ENCODE measurements around the gene PCDHGA8.
"Not testable (repeated sequence)": the region's sequence is repeated elsewhere in the genome, so short reads cannot be mapped to it uniquely, and the experiment has no call there.

The PCDHGA8 gene

DNA sequence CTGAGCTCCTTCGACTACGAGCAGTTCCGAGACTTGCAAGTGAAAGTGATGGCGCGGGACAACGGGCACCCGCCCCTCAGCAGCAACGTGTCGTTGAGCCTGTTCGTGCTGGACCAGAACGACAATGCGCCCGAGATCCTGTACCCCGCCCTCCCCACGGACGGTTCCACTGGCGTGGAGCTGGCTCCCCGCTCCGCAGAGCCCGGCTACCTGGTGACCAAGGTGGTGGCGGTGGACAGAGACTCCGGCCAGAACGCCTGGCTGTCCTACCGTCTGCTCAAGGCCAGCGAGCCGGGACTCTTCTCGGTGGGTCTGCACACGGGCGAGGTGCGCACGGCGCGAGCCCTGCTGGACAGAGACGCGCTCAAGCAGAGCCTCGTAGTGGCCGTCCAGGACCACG, 39.9 kb downstream of the PCDHGA8 start:
- not testable (repeated sequence) for DNase-seq (ENCODE audit: low read depth, low spot score)

GRCh38 chr5:141432726-141433125, 40.3 kb downstream of the PCDHGA8 start:
- not testable (repeated sequence) for DNase-seq (ENCODE audit: low read depth, low spot score)

- DNase-seq (ENCODE audit: low read depth, low spot score) = no peak
Observed at GRCh38 chr5:141434006-141434405, 41.6 kb downstream of the PCDHGA8 start.

DNA sequence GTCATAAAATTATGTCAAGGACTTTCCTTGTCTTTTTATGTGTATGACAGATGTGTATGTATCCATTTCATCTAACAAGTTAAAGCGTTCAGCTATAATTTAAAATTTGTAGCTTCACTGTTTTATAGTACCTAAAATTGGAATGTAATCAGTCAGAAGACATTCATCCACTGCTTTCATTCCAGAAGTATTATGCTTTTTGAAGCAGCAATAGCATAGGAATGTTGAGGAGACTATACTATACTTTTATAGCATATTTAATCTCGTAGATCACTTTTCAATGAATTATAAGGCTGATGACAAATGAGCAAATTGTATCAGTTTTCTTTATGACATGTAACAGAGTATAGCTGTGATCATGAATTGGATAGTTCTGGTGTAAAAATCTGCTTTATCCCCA, 44.8 kb downstream of the PCDHGA8 start:
- DNase-seq (ENCODE audit: low read depth, low spot score) = no peak

DNA sequence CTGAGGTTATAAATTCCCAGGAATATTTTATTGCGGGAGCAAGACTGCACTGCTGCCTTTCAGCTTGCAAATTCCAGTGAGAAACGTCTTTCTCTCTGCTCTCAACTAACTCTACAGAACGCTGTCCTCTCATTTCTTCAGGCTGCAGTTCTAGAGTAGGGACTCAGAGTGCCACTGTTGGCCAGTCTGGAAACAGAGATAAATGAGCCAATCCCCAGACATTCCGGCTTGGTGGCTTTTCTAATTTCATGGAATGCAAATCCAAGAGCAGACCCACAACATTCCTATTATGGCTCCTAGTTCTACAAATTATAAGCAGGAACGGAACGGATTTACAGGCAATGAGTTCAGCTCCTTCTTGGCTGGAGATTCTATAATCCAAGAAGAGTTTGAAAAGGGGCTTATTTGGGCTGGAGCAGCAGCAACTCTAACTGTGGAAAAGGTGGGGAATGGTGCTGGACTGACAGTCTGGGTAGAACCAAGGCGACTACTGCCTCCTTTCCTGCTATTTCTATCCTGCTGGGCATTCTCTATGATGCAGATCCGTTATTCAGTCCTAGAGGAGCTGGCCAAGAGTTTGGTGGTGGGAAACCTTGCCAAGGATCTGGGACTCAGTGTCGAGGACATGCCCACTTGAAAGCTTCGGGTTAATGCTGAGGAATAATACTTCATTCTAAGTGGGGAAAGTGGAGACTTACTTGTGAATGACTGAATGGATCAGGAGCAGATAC, 47.1 kb downstream of the PCDHGA8 start:
- DNase-seq (ENCODE audit: low read depth, low spot score) = peak; percentile 45

DNA sequence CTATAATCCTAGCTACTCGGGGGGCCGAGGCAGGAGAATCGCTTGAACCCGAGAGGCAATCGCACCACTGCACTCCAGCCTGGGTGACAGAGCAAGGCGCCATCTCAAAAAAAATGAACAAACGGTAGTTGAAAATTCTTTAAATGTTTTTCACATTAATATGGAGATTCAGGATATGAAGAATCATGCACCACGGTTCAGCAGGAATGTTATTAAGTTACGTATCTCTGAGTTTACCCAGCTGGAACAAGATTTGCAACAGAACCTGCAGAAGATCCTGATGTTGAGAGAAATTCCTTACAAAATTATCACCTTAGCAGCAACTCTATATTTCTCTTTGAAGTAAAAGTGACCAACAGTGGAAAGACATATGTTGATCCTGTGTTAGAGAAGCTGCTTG, 47.9 kb downstream of the PCDHGA8 start:
- DNase-seq (ENCODE audit: low read depth, low spot score) = no peak

- DNase-seq (ENCODE audit: low read depth, low spot score) = no peak
Observed at GRCh38 chr5:141441571-141442170, 49.2 kb downstream of the PCDHGA8 start.
